HG03025 (cell line): ENCODE data around the gene OR2G6.
"Not testable (repeated sequence)": the region's sequence is repeated elsewhere in the genome, so short reads cannot be mapped to it uniquely, and the experiment has no call there.

Experiments
- ATAC-seq: cut with Tn5 transposase; IDR thresholded peaks from one replicate; pipeline ENCODE4 v1.9.1; 2021; ENCODE audit warnings: mild to moderate bottlenecking, moderate library complexity; ENCODE audit not compliant: unreplicated experiment, low FRiP score

Gene OR2G6

DNA sequence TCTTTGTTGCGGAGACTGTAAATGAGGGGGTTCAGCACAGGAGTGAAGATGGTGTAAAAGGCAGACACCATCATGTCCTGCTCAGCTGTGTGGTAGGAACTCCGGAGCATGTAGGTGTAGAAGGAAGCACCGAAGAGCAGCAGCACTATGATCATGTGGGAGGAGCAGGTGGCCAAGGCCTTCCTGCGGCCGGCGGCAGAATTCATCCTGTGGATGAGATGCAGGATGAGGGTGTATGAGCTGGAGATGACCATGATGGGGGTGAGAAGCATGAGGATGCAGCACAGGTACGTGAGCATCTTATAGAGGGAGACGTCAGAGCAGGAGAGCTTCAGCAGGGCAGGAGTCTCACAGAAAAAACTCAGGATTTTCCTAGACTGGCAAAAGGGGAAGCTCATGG, 66.0 kb downstream of the OR2G6 start:
- not testable (repeated sequence) for ATAC-seq

- not testable (repeated sequence) for ATAC-seq
Observed at GRCh38 chr1:248574657-248575056, 66.8 kb downstream of the OR2G6 start, which contains the start of gene OR2T34. OR2T34 (minus strand) TSS chr1:248574757; CDS start chr1:248574757, 0 bp downstream.

- no peak for ATAC-seq
Observed at GRCh38 chr1:248576260-248576980, 68.5 kb downstream of the OR2G6 start.
